Stimulated activated naive B cell treated with anti-CD40 and anti-IgM and Interleukin-4, amounts not matched to agents 10 μg/mL and 1 μg/mL and 100 μg/mL, for 72 hours (primary cell): ENCODE results near the gene METTL26.

ENCODE experiments used
- ATAC-seq, 2 donors: fragments of 150-1000 bp; cut with Tn5 transposase; replicated peaks; 2 replicates each; pipeline ENCODE4 v1.10.0; 2021; ENCODE audit warnings: moderate library complexity in 1 of 2
- DNase-seq: peaks from one replicate; pipeline ENCODE4 v3.0.0; 2021
- H3K27ac Mint-ChIP-seq: one replicate; pipeline ENCODE4 v1.8.0; 2022; ENCODE audit warnings: mild to moderate bottlenecking, mixed read lengths
- H3K27me3 Mint-ChIP-seq, 2 donors: one replicate each; pipeline ENCODE4 v1.8.0; 2022; ENCODE audit warnings: mixed read lengths in 2 of 2
- H3K36me3 Mint-ChIP-seq, 2 donors: one replicate each; pipeline ENCODE4 v1.8.0; 2022; ENCODE audit warnings: mixed read lengths in 2 of 2, mild to moderate bottlenecking in 1 of 2
- H3K4me1 Mint-ChIP-seq, 2 donors: one replicate each; pipeline ENCODE4 v1.8.0; 2022; ENCODE audit warnings: mixed read lengths in 2 of 2, mild to moderate bottlenecking in 1 of 2
- H3K4me3 Mint-ChIP-seq, 2 donors: one replicate each; pipeline ENCODE4 v1.8.0; 2022; ENCODE audit warnings: mild to moderate bottlenecking in 2 of 2, mixed read lengths in 2 of 2, moderate library complexity in 1 of 2
- H3K9me3 Mint-ChIP-seq, 2 donors: one replicate each; pipeline ENCODE4 v1.8.0; 2022; ENCODE audit warnings: mixed read lengths in 2 of 2, mild to moderate bottlenecking in 1 of 2

The METTL26 gene

DNA sequence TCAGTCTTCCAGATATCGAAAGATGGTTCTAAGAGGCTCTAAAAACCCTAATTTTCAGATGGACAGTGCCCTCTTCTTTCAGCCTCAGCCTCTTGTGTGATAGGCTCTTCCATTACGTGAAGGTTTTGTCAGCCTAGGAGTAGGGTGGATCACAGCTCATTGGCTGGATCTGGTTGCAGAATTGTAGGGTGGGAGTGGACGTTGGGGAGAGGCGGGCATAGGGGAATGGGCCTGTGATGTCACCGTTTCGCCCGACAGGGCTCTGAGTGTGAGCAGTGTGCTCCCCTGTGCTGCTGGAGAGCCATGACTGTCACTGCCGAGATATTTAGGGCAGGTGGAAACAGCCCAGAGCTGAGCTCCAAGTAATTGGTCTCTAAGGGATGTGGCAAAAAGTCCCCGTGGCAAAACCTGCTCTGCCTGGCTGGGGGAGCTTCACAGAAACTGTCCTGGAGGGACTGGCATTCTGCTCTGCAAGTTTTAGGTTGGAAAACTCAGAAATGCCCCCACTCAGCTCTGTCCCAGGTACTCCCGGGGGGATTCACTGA lies 11.5 kb downstream of the METTL26 start:
- Mint-ChIP-seq H3K4me3 (no peak overlapping the region), H3K27ac (no peak overlapping the region)

DNA sequence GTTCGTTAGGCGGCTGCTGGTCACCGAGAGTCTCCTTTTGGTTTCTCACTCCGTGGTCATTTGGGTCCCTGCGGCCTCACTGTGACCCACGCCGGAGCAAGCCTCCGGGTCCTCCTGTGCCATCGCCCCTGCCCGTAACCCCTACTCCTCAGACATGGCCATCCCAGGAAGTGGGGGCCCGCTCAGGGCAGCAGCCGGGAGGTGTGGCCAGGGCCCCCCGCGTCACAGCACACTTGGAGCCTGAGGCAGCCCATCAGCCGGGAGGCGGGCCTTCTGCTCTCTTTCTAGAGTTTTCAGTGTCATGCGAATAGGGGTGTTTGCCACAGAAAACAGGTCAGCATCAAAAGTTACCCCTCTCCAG lies 13.2 kb downstream of the METTL26 start:
- Mint-ChIP-seq H3K9me3 (no peaks in the 10 kb centered on the region), H3K27ac (no peak overlapping the region), H3K4me1 (peaks cover 0 to 7% of the 10 kb centered on the region in 2 donors), H3K36me3 (peaks cover 12 to 15% of the 10 kb centered on the region in 2 donors), H3K27me3 (no peaks in the 10 kb centered on the region), H3K4me3 (no peak overlapping the region)
- ATAC-seq: no peak
- no peak for DNase-seq

More for the DNA sequence above, 11.5 kb downstream of the METTL26 start:
- peaks cover 0 to 2% of the 10 kb centered on the region in 2 donors for H3K4me1 Mint-ChIP-seq
- peaks cover 11 to 15% of the 10 kb centered on the region in 2 donors for H3K36me3 Mint-ChIP-seq
- no peak for ATAC-seq
- H3K9me3 Mint-ChIP-seq: no peaks in the 10 kb centered on the region
- no peak for DNase-seq
- H3K27me3 Mint-ChIP-seq: no peaks in the 10 kb centered on the region

DNA sequence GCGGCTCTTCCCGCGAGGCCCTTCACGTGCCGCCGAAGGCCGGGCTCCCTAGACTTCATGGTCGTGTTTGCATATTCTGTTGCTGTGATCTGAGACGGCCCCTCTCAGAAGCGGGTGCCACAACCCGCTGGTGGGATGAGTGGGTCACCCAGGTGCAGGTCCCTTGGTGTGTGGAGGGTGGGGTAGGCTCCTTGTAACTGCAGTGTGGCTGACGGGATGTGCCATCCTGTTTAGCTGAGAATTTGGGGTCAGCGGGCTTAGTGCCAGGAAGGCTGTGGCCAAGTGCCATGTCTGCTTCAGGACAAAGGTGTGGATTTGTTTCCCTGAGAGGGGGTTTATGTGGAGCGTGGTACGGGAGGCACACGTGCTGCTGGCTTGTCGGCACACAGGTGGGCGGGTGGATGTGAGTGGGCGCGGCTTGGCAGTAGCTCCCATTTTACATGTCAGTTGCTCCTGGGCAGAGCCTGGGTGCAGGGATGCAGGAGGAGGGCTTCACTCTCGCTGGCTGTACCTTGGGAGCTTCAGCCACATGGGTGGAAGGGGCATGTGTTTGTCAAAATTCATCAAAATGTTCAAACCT lies 14.5 kb downstream of the METTL26 start:
- H3K4me1 Mint-ChIP-seq: peaks cover 0 to 7% of the 10 kb centered on the region in 2 donors
- H3K27me3 Mint-ChIP-seq: no peaks in the 10 kb centered on the region
- H3K9me3 Mint-ChIP-seq: no peaks in the 10 kb centered on the region
- H3K36me3 Mint-ChIP-seq: peaks cover 5 to 9% of the 10 kb centered on the region in 2 donors
- H3K4me3 Mint-ChIP-seq: no peak overlapping the region
- DNase-seq: no peak
- H3K27ac Mint-ChIP-seq: no peak overlapping the region
- no peak for ATAC-seq

DNA sequence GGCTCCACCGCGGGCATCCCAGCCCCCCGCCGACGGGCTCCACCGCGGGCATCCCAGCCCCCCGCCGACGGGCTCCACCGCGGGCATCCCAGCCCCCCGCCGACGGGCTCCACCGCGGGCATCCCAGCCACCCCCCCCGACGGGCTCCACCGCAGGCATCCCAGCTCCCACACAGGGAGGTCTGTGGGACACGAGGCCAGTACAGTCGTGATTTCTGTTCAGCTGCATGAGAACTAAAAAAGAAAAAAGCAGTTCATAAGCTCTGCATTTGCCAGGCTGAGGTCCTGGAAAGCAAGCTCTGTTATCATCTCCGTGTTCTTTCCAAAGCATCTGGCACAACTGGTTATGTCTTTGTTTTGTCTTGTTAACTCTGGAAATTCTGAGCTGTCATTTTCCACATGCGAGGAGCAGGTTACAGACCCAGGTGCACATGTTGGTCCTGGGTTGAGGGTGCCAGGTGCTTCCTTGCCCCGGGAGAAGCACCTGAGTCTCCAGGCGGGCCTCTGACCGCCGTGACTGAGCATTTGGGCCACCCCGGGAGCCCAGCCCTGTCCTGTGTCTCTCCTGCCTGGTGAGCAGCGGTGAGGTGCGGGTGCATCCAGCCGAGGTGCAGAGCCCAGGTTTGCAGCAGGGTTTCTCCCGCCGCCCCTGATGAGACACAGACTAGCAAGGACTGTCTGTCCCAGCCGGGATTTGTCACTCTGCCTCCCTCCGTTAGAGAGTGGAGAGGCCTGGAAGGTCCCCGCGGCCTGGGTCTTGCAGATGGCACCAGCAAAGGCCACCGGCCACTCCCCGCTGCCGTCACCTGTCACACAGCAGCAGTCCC lies 15.2 kb downstream of the METTL26 start:
- no peaks in the 10 kb centered on the region for H3K9me3 Mint-ChIP-seq
- H3K27me3 Mint-ChIP-seq: no peaks in the 10 kb centered on the region
- peaks cover 2 to 6% of the 10 kb centered on the region in 2 donors for H3K36me3 Mint-ChIP-seq
- H3K4me3 Mint-ChIP-seq: no peak overlapping the region
- no peak overlapping the region for H3K27ac Mint-ChIP-seq
- H3K4me1 Mint-ChIP-seq: peaks cover 0 to 7% of the 10 kb centered on the region in 2 donors
- ATAC-seq (no peak), DNase-seq (no peak)

DNA sequence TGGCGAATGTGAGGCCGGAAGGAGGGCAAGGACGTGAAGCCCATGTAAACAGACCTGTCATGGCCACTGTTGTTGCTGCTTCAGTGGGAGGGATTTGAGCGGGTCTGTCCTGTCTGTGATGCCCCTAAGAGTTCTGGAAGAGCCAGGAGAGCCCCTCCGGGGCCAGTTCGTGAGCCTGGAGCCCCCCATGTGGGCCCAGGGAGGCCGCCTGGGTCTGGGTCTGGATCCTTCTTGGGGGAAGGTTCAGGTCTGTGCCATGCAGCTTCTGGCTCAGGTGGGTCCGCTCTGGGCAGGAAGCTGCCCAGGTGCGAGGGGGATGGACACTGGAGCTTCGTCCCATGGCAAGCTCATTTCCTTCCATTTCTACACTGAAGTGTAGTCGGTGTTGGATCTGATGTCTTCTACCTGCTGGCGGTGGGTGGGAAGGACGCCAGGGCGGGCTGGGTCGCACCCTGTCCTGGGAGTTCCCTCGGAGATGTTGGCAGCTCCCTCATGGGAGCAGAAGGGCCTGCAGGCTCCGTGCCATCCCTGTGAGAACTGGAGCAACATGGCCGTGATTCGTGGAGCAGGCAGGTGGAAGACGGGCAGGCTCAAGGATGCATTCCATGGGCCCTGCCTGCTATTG lies 16.5 kb downstream of the METTL26 start:
- DNase-seq: no peak
- Mint-ChIP-seq H3K27ac (no peak overlapping the region), H3K9me3 (peaks cover 0 to 2% of the 10 kb centered on the region in 2 donors), H3K27me3 (no peaks in the 10 kb centered on the region), H3K36me3 (peaks cover 7 to 13% of the 10 kb centered on the region in 2 donors), H3K4me3 (no peak overlapping the region), H3K4me1 (peaks cover 9 to 14% of the 10 kb centered on the region in 2 donors)
- no peak for ATAC-seq

DNA sequence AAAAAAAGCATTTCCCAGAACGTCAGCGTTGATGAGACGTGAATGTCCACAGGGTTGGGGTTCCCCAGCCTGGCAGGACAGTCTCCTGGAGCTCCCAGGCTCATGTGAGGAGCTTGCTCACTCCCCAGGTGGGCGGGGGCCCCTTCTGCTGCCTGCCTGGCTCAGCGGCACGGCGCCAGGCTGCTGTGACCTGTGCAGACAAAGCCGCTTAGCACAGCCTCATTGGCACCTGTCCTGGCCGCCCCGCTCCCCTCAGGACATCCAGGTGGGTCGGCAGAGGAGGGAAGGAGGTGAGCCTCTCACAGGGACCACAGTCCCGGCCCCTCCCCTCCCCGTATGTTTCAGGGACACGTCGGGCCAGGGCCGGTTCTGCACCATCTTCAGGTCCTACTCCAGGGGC lies 18.2 kb downstream of the METTL26 start:
- Mint-ChIP-seq H3K36me3 (peaks cover 15 to 22% of the 10 kb centered on the region in 2 donors), H3K27ac (no peak overlapping the region), H3K27me3 (no peaks in the 10 kb centered on the region), H3K4me3 (no peak overlapping the region), H3K4me1 (peaks cover 10 to 17% of the 10 kb centered on the region in 2 donors), H3K9me3 (peaks cover 0 to 3% of the 10 kb centered on the region in 2 donors)
- ATAC-seq: no peak
- no peak for DNase-seq

DNA sequence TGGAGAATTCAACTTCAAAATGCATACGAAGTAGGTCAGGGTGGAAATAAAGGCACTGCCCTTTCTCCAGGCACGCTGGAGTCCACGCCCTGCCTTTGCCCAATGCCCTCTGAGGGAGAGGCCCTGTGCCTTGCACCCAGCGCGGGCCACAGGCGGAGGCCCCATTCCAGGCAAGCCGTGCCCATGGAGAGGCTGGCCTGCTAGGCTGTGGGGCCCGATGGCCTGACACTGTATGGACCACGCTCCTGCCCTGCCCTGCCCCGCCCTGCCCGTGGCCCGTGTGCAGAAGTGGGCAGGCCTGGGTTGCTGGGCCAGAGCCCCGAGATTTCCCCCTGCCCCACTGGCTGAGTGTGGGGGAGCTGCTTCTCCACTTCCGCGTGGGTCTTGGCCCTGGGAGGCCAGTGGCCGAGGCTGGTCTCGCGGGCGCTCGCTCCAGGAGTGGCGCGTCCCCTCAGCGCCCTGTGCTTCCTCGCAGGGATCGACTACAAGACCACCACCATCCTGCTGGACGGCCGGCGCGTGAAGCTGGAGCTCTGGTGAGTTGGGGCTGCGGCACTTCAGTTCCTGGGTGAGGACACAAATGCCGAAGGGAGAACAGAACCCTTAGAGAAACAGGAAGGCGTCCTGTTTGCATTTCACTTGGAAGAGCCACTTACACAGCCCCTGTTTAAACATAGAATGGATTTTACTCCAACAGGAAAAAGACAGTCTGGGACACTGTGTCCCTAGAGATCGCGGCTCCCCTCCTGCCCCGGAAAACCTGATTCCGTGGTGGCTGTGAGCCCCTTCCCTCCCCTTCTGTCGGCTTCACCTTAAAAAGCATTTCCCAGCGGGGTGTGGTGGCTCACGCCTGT lies 19.1 kb downstream of the METTL26 start:
- peaks cover 0 to 3% of the 10 kb centered on the region in 2 donors for H3K9me3 Mint-ChIP-seq
- DNase-seq (no peak), ATAC-seq (no peak)
- H3K4me3 Mint-ChIP-seq: no peak overlapping the region
- no peaks in the 10 kb centered on the region for H3K27me3 Mint-ChIP-seq
- no peak overlapping the region for H3K27ac Mint-ChIP-seq
- peaks cover 10 to 17% of the 10 kb centered on the region in 2 donors for H3K4me1 Mint-ChIP-seq
- H3K36me3 Mint-ChIP-seq: peaks cover 15 to 22% of the 10 kb centered on the region in 2 donors

DNA sequence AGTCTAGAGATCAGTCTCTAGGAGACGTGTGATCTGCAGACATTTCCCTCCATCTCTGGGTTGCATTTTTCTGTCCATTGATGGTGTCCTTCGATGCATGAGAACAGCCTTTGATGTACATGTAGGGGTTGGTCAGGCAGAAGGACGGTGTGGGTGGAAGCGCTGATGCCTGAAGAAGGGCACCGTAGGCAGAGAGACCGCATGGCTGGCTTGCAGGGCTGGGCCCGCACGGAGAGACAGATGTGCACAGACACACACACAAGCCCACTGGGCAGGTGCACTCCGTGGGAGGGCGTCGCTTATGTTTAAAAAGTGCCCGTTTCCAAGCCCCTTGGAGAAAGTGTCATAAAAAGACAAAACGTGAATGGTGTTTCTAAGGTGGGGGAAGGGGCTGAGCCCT lies 21.0 kb downstream of the METTL26 start:
- ATAC-seq: peak; percentile 63 to 68
- Mint-ChIP-seq H3K9me3 (peaks cover 0 to 3% of the 10 kb centered on the region in 2 donors), H3K36me3 (peaks cover 15 to 25% of the 10 kb centered on the region in 2 donors), H3K27me3 (no peaks in the 10 kb centered on the region), H3K4me1 (peaks cover 14 to 18% of the 10 kb centered on the region in 2 donors), H3K4me3 (no peak overlapping the region), H3K27ac (peak overlapping the region; percentile 54)
- DNase-seq: no peak

DNA sequence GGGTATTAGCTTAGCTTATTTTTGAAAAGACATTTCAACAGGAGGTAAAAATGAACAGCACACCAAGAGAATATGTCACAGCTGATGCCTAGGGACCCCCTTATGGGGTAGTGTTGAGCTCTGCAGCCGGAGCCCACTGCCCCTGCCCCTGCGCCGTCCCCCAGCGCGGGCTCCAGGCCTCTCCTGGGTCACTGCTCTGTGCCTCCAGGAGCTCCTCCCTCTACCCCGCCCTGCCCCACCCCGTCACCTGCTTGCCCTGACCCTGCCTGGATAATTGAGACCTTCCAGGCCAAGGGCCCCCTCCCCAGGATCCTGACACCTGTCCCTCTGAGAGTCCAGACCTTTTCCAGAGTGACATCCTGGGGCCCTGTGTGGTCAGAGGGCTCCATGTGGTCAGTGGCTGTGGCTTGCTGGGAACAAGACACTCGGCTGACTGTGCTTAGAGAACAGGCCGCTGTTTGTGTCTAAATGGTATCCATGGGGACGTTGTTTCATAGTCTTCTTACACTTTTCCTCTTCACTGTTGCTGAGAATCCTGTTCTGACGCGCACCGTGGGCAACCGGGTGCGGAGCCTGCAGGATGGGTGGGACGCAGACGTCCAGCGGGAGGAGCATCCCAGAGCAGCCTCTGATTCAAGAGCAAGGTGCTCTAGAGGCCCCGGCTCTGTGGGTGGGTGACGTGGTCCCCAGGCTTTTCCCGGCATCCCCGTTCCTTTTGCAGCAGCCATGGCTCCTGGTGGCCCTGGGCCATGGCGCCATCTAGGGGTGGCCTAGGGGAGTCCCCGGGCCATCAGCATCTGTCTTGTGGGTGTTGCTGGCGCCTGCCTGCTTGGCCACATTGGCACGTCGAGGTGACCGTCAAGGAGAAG lies 25.4 kb downstream of the METTL26 start:
- peaks cover 0 to 3% of the 10 kb centered on the region in 2 donors for H3K9me3 Mint-ChIP-seq
- ATAC-seq: peak; percentile 56 to 57
- no peak overlapping the region for H3K4me3 Mint-ChIP-seq
- peaks cover 26 to 30% of the 10 kb centered on the region in 2 donors for H3K4me1 Mint-ChIP-seq
- no peak for DNase-seq
- peaks cover 18 to 25% of the 10 kb centered on the region in 2 donors for H3K36me3 Mint-ChIP-seq
- no peak overlapping the region for H3K27ac Mint-ChIP-seq
- no peaks in the 10 kb centered on the region for H3K27me3 Mint-ChIP-seq

DNA sequence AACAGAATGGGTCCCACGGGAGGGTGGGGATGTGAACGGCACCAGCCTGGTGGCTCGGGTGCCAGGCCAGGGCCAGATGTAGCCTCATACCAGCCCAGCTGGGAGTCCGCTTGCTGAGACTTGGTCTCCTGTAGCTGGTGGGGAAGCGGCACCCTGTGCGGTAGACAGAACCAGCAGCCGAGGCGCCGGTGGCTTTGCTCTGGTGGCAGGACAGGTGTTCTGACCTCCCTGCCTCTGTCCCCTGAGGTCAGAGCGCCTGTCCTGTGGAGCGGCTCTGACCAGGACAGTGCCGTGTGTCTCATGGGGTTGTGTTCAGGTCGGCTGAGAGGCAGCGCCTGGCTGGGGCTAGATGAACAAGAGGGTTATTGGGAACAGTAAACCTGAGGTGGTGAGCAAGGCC lies 26.1 kb downstream of the METTL26 start:
- no peak overlapping the region for H3K4me3 Mint-ChIP-seq

DNA sequence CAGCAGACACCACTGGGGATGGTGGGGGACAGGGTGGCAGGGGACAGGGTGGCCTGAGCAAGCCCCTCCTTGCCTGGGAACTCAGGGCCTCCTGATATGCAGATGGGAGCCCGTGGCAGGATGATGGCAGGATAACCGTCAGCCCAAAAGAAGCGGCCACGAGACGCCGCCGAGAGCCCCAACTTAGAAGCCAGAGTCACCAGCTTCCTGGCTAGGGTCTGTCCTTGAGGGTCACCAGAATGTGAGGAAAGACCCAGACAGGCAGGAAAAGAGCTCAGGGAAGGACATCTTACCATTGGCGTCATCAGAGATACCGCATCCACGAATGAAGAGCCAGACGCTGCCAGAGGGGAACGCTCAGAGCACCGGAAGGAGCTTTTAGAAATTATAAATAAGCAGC lies 26.8 kb downstream of the METTL26 start:
- ATAC-seq: no peak
- H3K4me3 Mint-ChIP-seq: no peak overlapping the region

More for the DNA sequence above, 26.1 kb downstream of the METTL26 start:
- ATAC-seq (no peak), DNase-seq (no peak)
- Mint-ChIP-seq H3K27ac (no peak overlapping the region), H3K27me3 (no peaks in the 10 kb centered on the region), H3K9me3 (peaks cover 0 to 6% of the 10 kb centered on the region in 2 donors), H3K4me1 (peaks cover 23 to 25% of the 10 kb centered on the region in 2 donors), H3K36me3 (peaks cover 20 to 27% of the 10 kb centered on the region in 2 donors)

DNA sequence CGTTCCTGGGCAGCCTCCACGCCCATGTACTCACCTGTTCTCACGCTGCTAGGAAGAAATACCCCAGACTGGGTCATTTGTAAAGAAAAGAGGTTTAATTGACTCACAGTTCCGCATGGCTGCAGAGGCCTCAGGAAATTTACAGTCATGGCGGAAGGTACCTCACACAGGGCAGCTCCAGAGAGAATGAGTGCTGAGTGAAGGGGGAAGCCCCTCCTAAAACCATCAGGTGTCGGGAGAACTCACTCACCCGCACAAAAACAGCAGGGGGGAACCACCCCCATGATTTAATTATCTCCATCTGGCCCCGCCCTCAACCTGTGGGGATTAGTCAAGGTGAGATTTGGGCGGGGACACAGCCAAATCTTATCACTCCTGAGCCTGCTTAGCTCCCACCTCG lies 28.1 kb downstream of the METTL26 start:
- Mint-ChIP-seq H3K27ac (peak overlapping the region; percentile 37), H3K4me3 (peak overlapping the region in 1 of 2 donors; percentile 32), H3K27me3 (no peaks in the 10 kb centered on the region), H3K36me3 (peaks cover 16 to 22% of the 10 kb centered on the region in 2 donors), H3K9me3 (peaks cover 0 to 3% of the 10 kb centered on the region in 2 donors), H3K4me1 (peaks cover 17 to 31% of the 10 kb centered on the region in 2 donors)
- peak; percentile 35 for DNase-seq
- peak; percentile 75 to 94 for ATAC-seq

More for the DNA sequence above, 26.8 kb downstream of the METTL26 start:
- no peak for DNase-seq
- Mint-ChIP-seq H3K27me3 (no peaks in the 10 kb centered on the region), H3K36me3 (peaks cover 18 to 25% of the 10 kb centered on the region in 2 donors), H3K27ac (peak overlapping the region; percentile 25), H3K4me1 (peaks cover 17 to 23% of the 10 kb centered on the region in 2 donors), H3K9me3 (peaks cover 0 to 3% of the 10 kb centered on the region in 2 donors)
